A549 (cell line): ENCODE results near the gene DNM3. TPM values are rescaled to one million over a fixed set of nuclear protein-coding genes. Genes with fewer than 3 reads are reported as not detected.

Source experiments
- ATAC-seq, 2 experiments: fragments of 200-7000 bp in 1 of 2; fragments of >200 bp in 1 of 2; cut with Nextera tagmentation in 1 of 2; cut with Tn5 transposase in 1 of 2; 3 replicates each; pipeline versions ENCODE4 v1.8.0 to v1.9.1; 2018 to 2020; ENCODE audit warnings: mild to moderate bottlenecking in 1 of 2, moderate library complexity in 1 of 2
- CTCF ChIA-PET: fragments of 300-600 bp; sonication (Branson Sonifier 250); formaldehyde crosslinking; extraction: SDS; loops from one replicate; lab custom pipeline; 2021; ENCODE audit warnings: antibody characterized with exemption, inconsistent platforms; lab: Yijun Ruan, JAX
- POLR2A ChIA-PET: fragments of 350-600 bp; formaldehyde crosslinking; extraction: SDS; loops from one replicate; lab custom pipeline; 2021; ENCODE audit warnings: antibody characterized with exemption, inconsistent platforms; lab: Yijun Ruan, JAX
- DNase-seq, 2 experiments: peaks; one replicate each; pipeline versions ENCODE4 v3.0.0 to v3.0.0-alpha.2; 2011 to 2016; ENCODE audit warnings: low read depth in 1 of 2, low spot score in 1 of 2
- FAIRE-seq: peaks from 2 replicates; lab custom pipeline; 2011; peaks lifted over from hg19 to GRCh38; lab: Jason Lieb, UNC
- H3K27ac ChIP-seq, 2 experiments: fragments of >200 bp; sonication (Bioruptor Twin); formaldehyde crosslinking; 3 replicates each; pipeline ENCODE4 v1.5.1; 2016 to 2017
- H3K4me1 ChIP-seq: fragments of >200 bp; sonication (Bioruptor Twin); formaldehyde crosslinking; 3 replicates; pipeline ENCODE4 v1.6.1; 2016
- H3K4me2 ChIP-seq: fragments of >200 bp; sonication (Bioruptor Twin); formaldehyde crosslinking; 3 replicates; pipeline ENCODE4 v1.6.1; 2016
- H3K4me3 ChIP-seq: fragments of >200 bp; sonication (Bioruptor Twin); formaldehyde crosslinking; 3 replicates; pipeline ENCODE4 v1.5.1; 2016
- H3K9me3 ChIP-seq: fragments of >200 bp; sonication (Bioruptor Twin); formaldehyde crosslinking; 3 replicates; pipeline ENCODE4 v1.6.1; 2016
- CHD4 ChIP-seq: fragments of 200-600 bp; sonication (generic); IDR thresholded peaks from 2 replicates; pipeline ENCODE4 v1.6.1; 2016; ENCODE audit warnings: antibody characterized with exemption, mild to moderate bottlenecking, borderline replicate concordance
- E2F6 ChIP-seq: IDR thresholded peaks from 2 replicates; pipeline ENCODE4 v1.6.1; 2012; ENCODE audit warnings: low read depth, borderline replicate concordance
- EHF ChIP-seq: fragments of 250-450 bp; sonication (Bioruptor Pico); IDR thresholded peaks from 2 replicates; pipeline ENCODE4 v1.5.0; 2020; ENCODE audit warnings: mild to moderate bottlenecking
- EHMT2 ChIP-seq: fragments of 200-600 bp; sonication (generic); IDR thresholded peaks from 2 replicates; pipeline ENCODE4 v1.6.1; 2016; ENCODE audit warnings: antibody characterized with exemption, low read depth, mild to moderate bottlenecking, moderate library complexity
- ESRRA ChIP-seq: fragments of 150-350 bp; IDR thresholded peaks from 2 replicates; pipeline ENCODE4 v1.6.1; 2014; ENCODE audit warnings: mild to moderate bottlenecking, low read length, borderline replicate concordance
- FOSB ChIP-seq: fragments of 250-450 bp; sonication (Bioruptor Pico); IDR thresholded peaks from 2 replicates; pipeline ENCODE4 v1.5.0; 2020; ENCODE audit warnings: mild to moderate bottlenecking, moderate library complexity
- FOXS1 ChIP-seq: fragments of 250-450 bp; sonication (Bioruptor Pico); IDR thresholded peaks from 2 replicates; pipeline ENCODE4 v1.5.0; 2020; ENCODE audit warnings: mild to moderate bottlenecking, moderate library complexity
- GATA3 ChIP-seq: IDR thresholded peaks from 2 replicates; pipeline ENCODE4 v1.6.1; 2012; ENCODE audit warnings: borderline replicate concordance
- JUNB ChIP-seq: fragments of >200 bp; sonication (Bioruptor Twin); formaldehyde crosslinking; IDR thresholded peaks from 2 replicates; pipeline ENCODE4 v1.6.1; 2016
- KDM1A ChIP-seq: fragments of 200-600 bp; sonication (generic); IDR thresholded peaks from 2 replicates; pipeline ENCODE4 v1.6.1; 2016; ENCODE audit warnings: low read depth, mild to moderate bottlenecking
- KDM5A ChIP-seq: fragments of 200-600 bp; sonication (generic); IDR thresholded peaks from 2 replicates; pipeline ENCODE4 v1.6.1; 2016; ENCODE audit warnings: antibody characterized with exemption, mild to moderate bottlenecking
- MAZ ChIP-seq: fragments of 150-350 bp; IDR thresholded peaks from 2 replicates; pipeline ENCODE4 v1.6.1; 2014; ENCODE audit warnings: antibody characterized with exemption, low read depth, low read length, borderline replicate concordance
- NFE2L2 ChIP-seq: fragments of 150-350 bp; conservative IDR thresholded peaks from 2 replicates; pipeline ENCODE4 v1.6.1; 2014; ENCODE audit warnings: low read length
- NPAS2 ChIP-seq: fragments of 250-450 bp; sonication (Bioruptor Pico); IDR thresholded peaks from 2 replicates; pipeline ENCODE4 v1.8.0; 2022; ENCODE audit warnings: mild to moderate bottlenecking, moderate library complexity, borderline replicate concordance
- NR3C1 ChIP-seq: fragments of >200 bp; sonication (Bioruptor Twin); formaldehyde crosslinking; IDR thresholded peaks from 3 replicates; pipeline ENCODE4 v1.6.1; 2017
- RFX5 ChIP-seq: fragments of 450-650 bp; IDR thresholded peaks from 2 replicates; pipeline ENCODE4 v1.7.1; 2014; ENCODE audit warnings: antibody characterized with exemption, mild to moderate bottlenecking, moderate library complexity
- RNF2 ChIP-seq: fragments of 200-600 bp; sonication (generic); IDR thresholded peaks from 2 replicates; pipeline ENCODE4 v1.6.1; 2016; ENCODE audit warnings: low read depth, mild to moderate bottlenecking, antibody characterized with exemption, moderate library complexity, borderline replicate concordance
- SMC3 ChIP-seq: fragments of >200 bp; sonication (Bioruptor Twin); formaldehyde crosslinking; IDR thresholded peaks from 3 replicates; pipeline ENCODE4 v1.6.1; 2018; ENCODE audit warnings: inconsistent platforms
- TFCP2L1 ChIP-seq: fragments of 250-450 bp; sonication (Bioruptor Pico); IDR thresholded peaks from 2 replicates; pipeline ENCODE4 v1.5.0; 2021; ENCODE audit warnings: mild to moderate bottlenecking
- ZFP36 ChIP-seq: fragments of 450-650 bp; IDR thresholded peaks from 2 replicates; pipeline ENCODE4 v1.6.1; 2014; ENCODE audit warnings: borderline replicate concordance; ENCODE audit not compliant: partially characterized antibody
- WGBS: methylation state at CpG from one replicate; pipeline ENCODE4 v1.1.6; 2017; ENCODE audit errors: missing lambda C conversion rate; 5-methylcytosine and 5-hydroxymethylcytosine counted together
- polyA plus RNA-seq, 4 experiments: library from polyadenylated mRNA; depleted of rRNA in 3 of 4; stranded (reverse); fragments of >200 nt; fragmentation: RNase III in 1 of 4; extraction: RNeasy Plus Mini Kit Qiagen cat#74134 plus additional on column Dnase treatment in 1 of 4; gene quantifications; 2 replicates in 3 of 4; 3 replicates in 1 of 4; pipeline ENCODE4 v1.2.3, GENCODE V29; 2011 to 2017
- TF ChIP-seq, protein P1 (sequence below): fragments of 200-600 bp; sonication (generic); IDR thresholded peaks from 2 replicates; pipeline ENCODE4 v1.6.1; 2016; ENCODE audit warnings: antibody characterized with exemption, mild to moderate bottlenecking, moderate library complexity
- TF ChIP-seq, protein P2 (sequence below): fragments of >200 bp; sonication (Bioruptor Twin); formaldehyde crosslinking; IDR thresholded peaks from 3 replicates; pipeline ENCODE4 v1.6.1; 2016
- TF ChIP-seq, protein P3 (sequence below): IDR thresholded peaks from 2 replicates; pipeline ENCODE4 v1.6.1; 2012
- TF ChIP-seq, protein P4 (sequence below): fragments of 150-350 bp; IDR thresholded peaks from 2 replicates; pipeline ENCODE4 v1.6.1; 2014; ENCODE audit warnings: low read depth, mild to moderate bottlenecking, low read length
- TF ChIP-seq, protein P5 (sequence below): fragments of 450-650 bp; IDR thresholded peaks from 2 replicates; pipeline ENCODE4 v1.6.1; 2014; ENCODE audit warnings: antibody characterized with exemption

Gene DNM3
- polyA plus RNA-seq, 2 of the 4 experiments (the other 2 are of a cell fraction), result 0.57 to 1.5 TPM

DNA sequence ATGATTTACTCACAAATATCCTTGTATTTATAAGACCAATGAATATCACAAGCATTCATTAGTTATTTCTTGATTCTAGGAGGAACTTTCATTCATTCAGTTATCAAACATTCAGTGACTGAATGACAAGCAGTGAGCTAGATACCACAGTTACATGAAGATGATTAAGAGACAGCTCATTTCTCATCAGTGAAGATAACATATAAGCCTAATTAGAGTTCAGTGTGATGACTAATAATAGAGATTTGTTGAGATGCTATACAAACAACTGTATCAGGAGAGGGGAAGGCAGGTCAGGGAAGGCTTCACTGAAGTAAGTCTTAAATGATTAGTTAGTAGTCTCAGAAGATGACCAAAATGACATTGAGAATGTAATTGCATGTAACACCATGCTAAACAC is 564.6 kb downstream of the DNM3 start:
- no peaks in the 10 kb centered on the region for H3K9me3 ChIP-seq
- no peaks in the 10 kb centered on the region for H3K4me1 ChIP-seq
- ATAC-seq (no peak), DNase-seq (no peak), FAIRE-seq (no peak)
- no peak overlapping the region for H3K27ac ChIP-seq
- H3K4me2 ChIP-seq, result no peak overlapping the region
- TF ChIP-seq ESRRA (no peak), RFX5 (no peak), KDM5A (no peak), KDM1A (no peak)
- TF ChIP-seq, protein P1, sequence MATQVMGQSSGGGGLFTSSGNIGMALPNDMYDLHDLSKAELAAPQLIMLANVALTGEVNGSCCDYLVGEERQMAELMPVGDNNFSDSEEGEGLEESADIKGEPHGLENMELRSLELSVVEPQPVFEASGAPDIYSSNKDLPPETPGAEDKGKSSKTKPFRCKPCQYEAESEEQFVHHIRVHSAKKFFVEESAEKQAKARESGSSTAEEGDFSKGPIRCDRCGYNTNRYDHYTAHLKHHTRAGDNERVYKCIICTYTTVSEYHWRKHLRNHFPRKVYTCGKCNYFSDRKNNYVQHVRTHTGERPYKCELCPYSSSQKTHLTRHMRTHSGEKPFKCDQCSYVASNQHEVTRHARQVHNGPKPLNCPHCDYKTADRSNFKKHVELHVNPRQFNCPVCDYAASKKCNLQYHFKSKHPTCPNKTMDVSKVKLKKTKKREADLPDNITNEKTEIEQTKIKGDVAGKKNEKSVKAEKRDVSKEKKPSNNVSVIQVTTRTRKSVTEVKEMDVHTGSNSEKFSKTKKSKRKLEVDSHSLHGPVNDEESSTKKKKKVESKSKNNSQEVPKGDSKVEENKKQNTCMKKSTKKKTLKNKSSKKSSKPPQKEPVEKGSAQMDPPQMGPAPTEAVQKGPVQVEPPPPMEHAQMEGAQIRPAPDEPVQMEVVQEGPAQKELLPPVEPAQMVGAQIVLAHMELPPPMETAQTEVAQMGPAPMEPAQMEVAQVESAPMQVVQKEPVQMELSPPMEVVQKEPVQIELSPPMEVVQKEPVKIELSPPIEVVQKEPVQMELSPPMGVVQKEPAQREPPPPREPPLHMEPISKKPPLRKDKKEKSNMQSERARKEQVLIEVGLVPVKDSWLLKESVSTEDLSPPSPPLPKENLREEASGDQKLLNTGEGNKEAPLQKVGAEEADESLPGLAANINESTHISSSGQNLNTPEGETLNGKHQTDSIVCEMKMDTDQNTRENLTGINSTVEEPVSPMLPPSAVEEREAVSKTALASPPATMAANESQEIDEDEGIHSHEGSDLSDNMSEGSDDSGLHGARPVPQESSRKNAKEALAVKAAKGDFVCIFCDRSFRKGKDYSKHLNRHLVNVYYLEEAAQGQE, result no peak
- CTCF ChIA-PET, result interaction anchor here (1.1 to 3.2 kb wide), 3 partner anchors 22 to 403 kb away, joined by 3 to 11 read pairs (median 8); no protein-coding TSS in a partner anchor
- H3K4me3 ChIP-seq, result no peak overlapping the region
- POLR2A ChIA-PET, result no interaction called here

- Histone ChIP-seq H3K4me3 (no peak overlapping the region), H3K27ac (no peak overlapping the region), H3K4me1 (no peaks in the 10 kb centered on the region), H3K4me2 (no peak overlapping the region), H3K9me3 (no peaks in the 10 kb centered on the region)
- FAIRE-seq (no peak), ATAC-seq (no peak), DNase-seq (no peak)
- TF ChIP-seq, protein P2, sequence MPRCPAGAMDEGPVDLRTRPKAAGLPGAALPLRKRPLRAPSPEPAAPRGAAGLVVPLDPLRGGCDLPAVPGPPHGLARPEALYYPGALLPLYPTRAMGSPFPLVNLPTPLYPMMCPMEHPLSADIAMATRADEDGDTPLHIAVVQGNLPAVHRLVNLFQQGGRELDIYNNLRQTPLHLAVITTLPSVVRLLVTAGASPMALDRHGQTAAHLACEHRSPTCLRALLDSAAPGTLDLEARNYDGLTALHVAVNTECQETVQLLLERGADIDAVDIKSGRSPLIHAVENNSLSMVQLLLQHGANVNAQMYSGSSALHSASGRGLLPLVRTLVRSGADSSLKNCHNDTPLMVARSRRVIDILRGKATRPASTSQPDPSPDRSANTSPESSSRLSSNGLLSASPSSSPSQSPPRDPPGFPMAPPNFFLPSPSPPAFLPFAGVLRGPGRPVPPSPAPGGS, result no peak
- no peak for TF ChIP-seq ZFP36
- TF ChIP-seq CHD4, result no peak
- no peak for TF ChIP-seq NPAS2 (CRISPR knock-in tag)
- TF ChIP-seq, protein P3, sequence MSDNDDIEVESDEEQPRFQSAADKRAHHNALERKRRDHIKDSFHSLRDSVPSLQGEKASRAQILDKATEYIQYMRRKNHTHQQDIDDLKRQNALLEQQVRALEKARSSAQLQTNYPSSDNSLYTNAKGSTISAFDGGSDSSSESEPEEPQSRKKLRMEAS, result no peak
- no peak for TF ChIP-seq SMC3
- TF ChIP-seq, protein P4, sequence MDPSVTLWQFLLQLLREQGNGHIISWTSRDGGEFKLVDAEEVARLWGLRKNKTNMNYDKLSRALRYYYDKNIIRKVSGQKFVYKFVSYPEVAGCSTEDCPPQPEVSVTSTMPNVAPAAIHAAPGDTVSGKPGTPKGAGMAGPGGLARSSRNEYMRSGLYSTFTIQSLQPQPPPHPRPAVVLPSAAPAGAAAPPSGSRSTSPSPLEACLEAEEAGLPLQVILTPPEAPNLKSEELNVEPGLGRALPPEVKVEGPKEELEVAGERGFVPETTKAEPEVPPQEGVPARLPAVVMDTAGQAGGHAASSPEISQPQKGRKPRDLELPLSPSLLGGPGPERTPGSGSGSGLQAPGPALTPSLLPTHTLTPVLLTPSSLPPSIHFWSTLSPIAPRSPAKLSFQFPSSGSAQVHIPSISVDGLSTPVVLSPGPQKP, result no peak
- TF ChIP-seq TFCP2L1, result no peak
- no peak for TF ChIP-seq E2F6
- TF ChIP-seq JUNB, result no peak
- no peak for TF ChIP-seq NR3C1
- CTCF ChIA-PET, result no interaction called here
- POLR2A ChIA-PET, result interaction anchor here (0.6 kb wide), 1 partner anchor 1326 kb away, joined by 7 read pairs; no protein-coding TSS in a partner anchor
- WGBS, result 76% methylated on average over 1 of the region's 1 CpG
Measured at GRCh38 chr1:172406968-172407367, 565.7 kb downstream of the DNM3 start.

DNA sequence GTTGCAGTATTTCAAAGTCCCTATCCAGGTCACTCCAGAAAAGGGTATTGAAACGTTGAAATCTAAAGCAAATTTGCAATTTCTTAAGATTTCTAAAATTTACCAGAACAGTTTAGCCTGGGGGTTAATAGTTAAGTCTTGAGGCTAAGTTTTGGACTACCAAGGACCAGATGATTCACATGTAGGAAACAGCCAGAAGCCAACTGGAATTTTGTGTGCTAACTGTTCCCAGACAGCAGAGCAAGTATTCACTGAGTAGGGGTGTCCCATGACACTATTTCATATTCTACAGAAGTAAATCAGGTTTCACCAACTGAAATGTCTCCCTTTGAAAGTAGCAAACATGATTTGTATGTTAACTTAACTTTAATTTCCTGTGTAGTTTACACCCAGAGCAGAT is 567.7 kb downstream of the DNM3 start:
- Histone ChIP-seq H3K4me2 (no peak overlapping the region), H3K4me3 (no peak overlapping the region), H3K27ac (no peak overlapping the region), H3K4me1 (no peaks in the 10 kb centered on the region), H3K9me3 (no peaks in the 10 kb centered on the region)
- TF ChIP-seq KDM5A (no peak), EHMT2 (no peak), RFX5 (no peak), FOSB (no peak), EHF (CRISPR knock-in tag) (no peak), RNF2 (no peak), FOXS1 (no peak), GATA3 (no peak), MAZ (no peak), NFE2L2 (no peak)
- TF ChIP-seq, protein P5, sequence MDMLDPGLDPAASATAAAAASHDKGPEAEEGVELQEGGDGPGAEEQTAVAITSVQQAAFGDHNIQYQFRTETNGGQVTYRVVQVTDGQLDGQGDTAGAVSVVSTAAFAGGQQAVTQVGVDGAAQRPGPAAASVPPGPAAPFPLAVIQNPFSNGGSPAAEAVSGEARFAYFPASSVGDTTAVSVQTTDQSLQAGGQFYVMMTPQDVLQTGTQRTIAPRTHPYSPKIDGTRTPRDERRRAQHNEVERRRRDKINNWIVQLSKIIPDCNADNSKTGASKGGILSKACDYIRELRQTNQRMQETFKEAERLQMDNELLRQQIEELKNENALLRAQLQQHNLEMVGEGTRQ, result no peak
- DNase-seq, result no peak
- no peak for FAIRE-seq
- POLR2A ChIA-PET, result no interaction called here
- WGBS, result 32% methylated on average over 1 of the region's 1 CpG
- ATAC-seq, result no peak
- CTCF ChIA-PET, result interaction anchor here (1.0 to 1.2 kb wide), 3 partner anchors 406 to 608 kb away, joined by 3 to 5 read pairs (median 3); no protein-coding TSS in a partner anchor
